CD4-positive, alpha-beta T cell treated with Interleukin-4 for 4 hours (primary cell): Measurements from ENCODE around the gene RPS8.
"Not testable (repeated sequence)": the region's sequence is repeated elsewhere in the genome, so short reads cannot be mapped to it uniquely, and the experiment has no call there.

Experiments used
- DNase-seq: peaks from one replicate; pipeline ENCODE4 v3.0.0-alpha.2; 2020

RPS8 gene

GRCh38 chr1:44803312-44804095, 28.2 kb downstream of the RPS8 start:
- DNase-seq, result no peak

- DNase-seq, result no peak
These were observed 30.1 kb downstream of the RPS8 start for GRCh38 chr1:44805311-44806024.

- DNase-seq, result no peak
These were observed 30.8 kb downstream of the RPS8 start for GRCh38 chr1:44806025-44806703.

- no peak for DNase-seq
These were observed 31.5 kb downstream of the RPS8 start, which contains the start of gene DYNLT4 for GRCh38 chr1:44806704-44807363. TSS of gene DYNLT4 (minus strand) at chr1:44807351. CDS start at chr1:44806668, 683 bp downstream.

GRCh38 chr1:44807364-44808062, 32.2 kb downstream of the RPS8 start:
- peak; percentile 98 for DNase-seq

GRCh38 chr1:44808063-44808937, 33.0 kb downstream of the RPS8 start, which contains the start of gene BTBD19:
TSS of gene BTBD19 (plus strand) at chr1:44808523. CDS start at chr1:44808821, 298 bp downstream.
- DNase-seq, result no peak

GRCh38 chr1:44808938-44809917, 33.9 kb downstream of the RPS8 start:
- peak; percentile 96 for DNase-seq

- DNase-seq, result no peak
These were observed 34.9 kb downstream of the RPS8 start for GRCh38 chr1:44810101-44810761.

- not testable (repeated sequence) for DNase-seq
These were observed 35.4 kb downstream of the RPS8 start for GRCh38 chr1:44810762-44811105.

- DNase-seq, result no peak
These were observed 35.9 kb downstream of the RPS8 start for GRCh38 chr1:44811234-44811633.

GRCh38 chr1:44812822-44813543, 37.6 kb downstream of the RPS8 start:
- DNase-seq, result no peak

- not testable (repeated sequence) for DNase-seq
These were observed 40.6 kb downstream of the RPS8 start for GRCh38 chr1:44815926-44816325.

GRCh38 chr1:44817307-44817706, 42.0 kb downstream of the RPS8 start:
- no peak for DNase-seq

- no peak for DNase-seq
These were observed 42.6 kb downstream of the RPS8 start for GRCh38 chr1:44817771-44818495.

GRCh38 chr1:44819196-44819607, 43.9 kb downstream of the RPS8 start:
- DNase-seq, result no peak

GRCh38 chr1:44819608-44820327, 44.4 kb downstream of the RPS8 start:
- peak; percentile 81 for DNase-seq
